Measurements from ENCODE around the gene GGN. TPM values are rescaled to one million over a fixed set of nuclear protein-coding genes. Genes with fewer than 3 reads are reported as not detected.

The GGN gene
- total and polyA plus RNA-seq, 9 of the 15 experiments (the other 6 are each of a cell fraction or from before 2014, with no cell fraction given), result 0.15 to 0.33 TPM; not detected in 7

DNA sequence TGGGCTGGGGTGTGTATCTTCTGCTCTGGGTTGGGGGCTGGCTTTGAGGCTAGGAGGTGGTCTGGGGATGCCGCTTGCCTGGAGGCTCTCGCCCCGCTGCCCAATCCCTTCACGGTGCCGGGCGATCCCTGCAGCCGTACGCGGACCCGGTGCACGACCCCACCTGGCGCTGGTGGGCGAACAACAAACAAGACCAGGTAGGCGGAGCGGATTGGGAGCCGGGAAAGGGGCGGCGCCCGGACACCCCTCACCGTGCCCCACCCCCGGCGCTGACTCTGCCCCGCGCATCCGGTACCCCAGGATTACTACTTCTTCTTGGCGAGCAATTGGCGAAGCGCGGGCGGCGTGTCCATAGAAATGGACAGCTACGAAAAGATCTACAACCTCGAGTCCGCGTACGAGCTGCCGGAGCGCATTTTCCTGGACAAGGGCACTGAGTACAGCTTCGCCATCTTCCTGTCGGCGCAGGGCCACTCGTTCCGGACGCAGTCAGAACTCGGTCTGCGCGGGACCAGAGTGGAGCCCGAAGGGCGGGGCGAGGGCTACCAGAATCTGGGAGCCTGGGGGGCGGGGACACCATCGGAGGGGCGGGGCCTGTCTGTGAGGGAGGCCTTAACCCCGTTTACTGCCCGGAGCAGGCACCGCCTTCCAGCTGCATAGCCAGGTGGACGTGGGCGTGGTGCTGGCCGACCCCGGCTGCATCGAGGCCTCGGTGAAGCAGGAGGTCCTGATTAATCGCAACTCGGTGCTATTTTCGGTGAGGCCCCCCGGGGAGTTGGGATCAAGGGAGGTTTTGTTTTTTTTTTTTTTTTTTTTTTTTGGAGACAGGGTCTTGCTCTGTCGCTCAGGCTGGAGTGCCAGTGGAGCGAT lies 25.5 kb downstream of the GGN start (continued):
- TF ChIP-seq, protein P1, sequence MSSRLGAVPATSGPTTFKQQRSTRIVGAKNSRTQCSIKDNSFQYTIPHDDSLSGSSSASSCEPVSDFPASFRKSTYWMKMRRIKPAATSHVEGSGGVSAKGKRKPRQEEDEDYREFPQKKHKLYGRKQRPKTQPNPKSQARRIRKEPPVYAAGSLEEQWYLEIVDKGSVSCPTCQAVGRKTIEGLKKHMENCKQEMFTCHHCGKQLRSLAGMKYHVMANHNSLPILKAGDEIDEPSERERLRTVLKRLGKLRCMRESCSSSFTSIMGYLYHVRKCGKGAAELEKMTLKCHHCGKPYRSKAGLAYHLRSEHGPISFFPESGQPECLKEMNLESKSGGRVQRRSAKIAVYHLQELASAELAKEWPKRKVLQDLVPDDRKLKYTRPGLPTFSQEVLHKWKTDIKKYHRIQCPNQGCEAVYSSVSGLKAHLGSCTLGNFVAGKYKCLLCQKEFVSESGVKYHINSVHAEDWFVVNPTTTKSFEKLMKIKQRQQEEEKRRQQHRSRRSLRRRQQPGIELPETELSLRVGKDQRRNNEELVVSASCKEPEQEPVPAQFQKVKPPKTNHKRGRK (tag; IDR thresholded peaks at IDR 0.05), result no peak
- TF ChIP-seq ZNF316 (IDR thresholded peaks at IDR 0.05) (no peak), ZNF57 (CRISPR knock-in tag; IDR thresholded peaks at IDR 0.05) (no peak), SAFB2 (IDR thresholded peaks at IDR 0.05; ENCODE audit: borderline replicate concordance, low read depth, low read length, severe bottlenecking) (no peak), NR0B1 (IDR thresholded peaks at IDR 0.05; ENCODE audit: partially characterized antibody) (no peak), THRAP3 (IDR thresholded peaks at IDR 0.05; ENCODE audit: borderline replicate concordance) (no peak), KLF13 (tag; IDR thresholded peaks at IDR 0.05; ENCODE audit: borderline replicate concordance, low read depth) (0 out of 2 replicates have a peak, but pooled peaks have one; percentile 20), EP300 (IDR thresholded peaks at IDR 0.05; ENCODE audit: low read length) (no peak), TCF3 (CRISPR knock-in tag; IDR thresholded peaks at IDR 0.05) (no peak), CBX8 (IDR thresholded peaks at IDR 0.05; ENCODE audit: borderline replicate concordance, extremely low read depth, low read depth, low read length, poor library complexity, severe bottlenecking) (no peak), RBFOX2 (IDR thresholded peaks at IDR 0.05; ENCODE audit: low read depth, low read length) (peak; percentile 66)
- TF ChIP-seq, protein P2, sequence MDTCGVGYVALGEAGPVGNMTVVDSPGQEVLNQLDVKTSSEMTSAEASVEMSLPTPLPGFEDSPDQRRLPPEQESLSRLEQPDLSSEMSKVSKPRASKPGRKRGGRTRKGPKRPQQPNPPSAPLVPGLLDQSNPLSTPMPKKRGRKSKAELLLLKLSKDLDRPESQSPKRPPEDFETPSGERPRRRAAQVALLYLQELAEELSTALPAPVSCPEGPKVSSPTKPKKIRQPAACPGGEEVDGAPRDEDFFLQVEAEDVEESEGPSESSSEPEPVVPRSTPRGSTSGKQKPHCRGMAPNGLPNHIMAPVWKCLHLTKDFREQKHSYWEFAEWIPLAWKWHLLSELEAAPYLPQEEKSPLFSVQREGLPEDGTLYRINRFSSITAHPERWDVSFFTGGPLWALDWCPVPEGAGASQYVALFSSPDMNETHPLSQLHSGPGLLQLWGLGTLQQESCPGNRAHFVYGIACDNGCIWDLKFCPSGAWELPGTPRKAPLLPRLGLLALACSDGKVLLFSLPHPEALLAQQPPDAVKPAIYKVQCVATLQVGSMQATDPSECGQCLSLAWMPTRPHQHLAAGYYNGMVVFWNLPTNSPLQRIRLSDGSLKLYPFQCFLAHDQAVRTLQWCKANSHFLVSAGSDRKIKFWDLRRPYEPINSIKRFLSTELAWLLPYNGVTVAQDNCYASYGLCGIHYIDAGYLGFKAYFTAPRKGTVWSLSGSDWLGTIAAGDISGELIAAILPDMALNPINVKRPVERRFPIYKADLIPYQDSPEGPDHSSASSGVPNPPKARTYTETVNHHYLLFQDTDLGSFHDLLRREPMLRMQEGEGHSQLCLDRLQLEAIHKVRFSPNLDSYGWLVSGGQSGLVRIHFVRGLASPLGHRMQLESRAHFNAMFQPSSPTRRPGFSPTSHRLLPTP (IDR thresholded peaks at IDR 0.05; ENCODE audit: borderline replicate concordance, extremely low read depth, insufficient read length), result no peak
- TF ChIP-seq, protein P3, sequence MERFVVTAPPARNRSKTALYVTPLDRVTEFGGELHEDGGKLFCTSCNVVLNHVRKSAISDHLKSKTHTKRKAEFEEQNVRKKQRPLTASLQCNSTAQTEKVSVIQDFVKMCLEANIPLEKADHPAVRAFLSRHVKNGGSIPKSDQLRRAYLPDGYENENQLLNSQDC (CRISPR knock-in tag; IDR thresholded peaks at IDR 0.05), result no peak
- TF ChIP-seq, protein P4, sequence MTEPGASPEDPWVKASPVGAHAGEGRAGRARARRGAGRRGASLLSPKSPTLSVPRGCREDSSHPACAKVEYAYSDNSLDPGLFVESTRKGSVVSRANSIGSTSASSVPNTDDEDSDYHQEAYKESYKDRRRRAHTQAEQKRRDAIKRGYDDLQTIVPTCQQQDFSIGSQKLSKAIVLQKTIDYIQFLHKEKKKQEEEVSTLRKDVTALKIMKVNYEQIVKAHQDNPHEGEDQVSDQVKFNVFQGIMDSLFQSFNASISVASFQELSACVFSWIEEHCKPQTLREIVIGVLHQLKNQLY (CRISPR knock-in tag; conservative IDR thresholded peaks at IDR 0.05), result no peak

Measured in K562 (cell line).